ENCODE data around the gene SCN1B.

SCN1B gene

GRCh38 chr19:35017507-35017906 is 12.8 kb upstream of the SCN1B start:
- H3K4me3 ChIP-seq (ENCODE audit: low read length in 2 of 2) = no peak overlapping the region
- H3K9me3 ChIP-seq (ENCODE audit: control insufficient read depth in 2 of 2, low read length in 2 of 2) = no peaks in the 10 kb centered on the region
- no peaks in the 10 kb centered on the region for H3K27me3 ChIP-seq (ENCODE audit: control insufficient read depth in 2 of 2, insufficient read depth in 2 of 2, low read length in 2 of 2)
- H3K4me1 ChIP-seq (ENCODE audit: control insufficient read depth in 2 of 2, insufficient read depth in 2 of 2, low read length in 2 of 2) = peaks cover 7 to 9% of the 10 kb centered on the region in 2 donors
- H3K27ac ChIP-seq (ENCODE audit: low read depth in 2 of 2, low read length in 2 of 2) = no peak overlapping the region
- peaks cover 39 to 56% of the 10 kb centered on the region in 2 donors for H3K36me3 ChIP-seq (ENCODE audit: control insufficient read depth in 2 of 2, insufficient read depth in 2 of 2, low read length in 2 of 2)
- no peak overlapping the region for H3K9ac ChIP-seq (ENCODE audit: low read depth in 1 of 2, low read length in 2 of 2)

DNA sequence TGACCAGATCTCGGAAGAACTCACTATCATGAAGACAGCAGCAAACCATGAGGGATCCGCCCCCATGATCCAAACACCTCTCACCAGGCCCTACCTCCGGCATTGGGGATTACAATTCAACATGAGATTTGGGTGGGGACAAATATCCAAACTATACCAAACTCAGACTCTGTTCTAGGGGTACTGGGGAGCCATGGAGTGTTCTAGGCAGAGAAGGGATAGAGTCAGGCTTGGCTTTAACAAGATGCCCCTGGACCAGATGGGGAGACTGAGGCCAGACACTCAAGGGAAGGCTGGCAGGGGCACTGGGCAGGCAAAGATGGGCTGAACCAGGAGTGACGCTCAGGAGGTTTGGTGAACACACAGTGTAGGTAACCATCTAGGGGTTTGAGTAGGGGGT is 11.9 kb upstream of the SCN1B start:
- no peaks in the 10 kb centered on the region for H3K9me3 ChIP-seq (ENCODE audit: control insufficient read depth in 2 of 2, low read length in 2 of 2)
- peaks cover 39 to 61% of the 10 kb centered on the region in 2 donors for H3K36me3 ChIP-seq (ENCODE audit: control insufficient read depth in 2 of 2, insufficient read depth in 2 of 2, low read length in 2 of 2)
- no peaks in the 10 kb centered on the region for H3K27me3 ChIP-seq (ENCODE audit: control insufficient read depth in 2 of 2, insufficient read depth in 2 of 2, low read length in 2 of 2)
- no peak overlapping the region for H3K27ac ChIP-seq (ENCODE audit: low read depth in 2 of 2, low read length in 2 of 2)
- no peak overlapping the region for H3K9ac ChIP-seq (ENCODE audit: low read depth in 1 of 2, low read length in 2 of 2)
- H3K4me3 ChIP-seq (ENCODE audit: low read length in 2 of 2) = no peak overlapping the region
- peaks cover 0 to 4% of the 10 kb centered on the region in 2 donors for H3K4me1 ChIP-seq (ENCODE audit: control insufficient read depth in 2 of 2, insufficient read depth in 2 of 2, low read length in 2 of 2)

DNA sequence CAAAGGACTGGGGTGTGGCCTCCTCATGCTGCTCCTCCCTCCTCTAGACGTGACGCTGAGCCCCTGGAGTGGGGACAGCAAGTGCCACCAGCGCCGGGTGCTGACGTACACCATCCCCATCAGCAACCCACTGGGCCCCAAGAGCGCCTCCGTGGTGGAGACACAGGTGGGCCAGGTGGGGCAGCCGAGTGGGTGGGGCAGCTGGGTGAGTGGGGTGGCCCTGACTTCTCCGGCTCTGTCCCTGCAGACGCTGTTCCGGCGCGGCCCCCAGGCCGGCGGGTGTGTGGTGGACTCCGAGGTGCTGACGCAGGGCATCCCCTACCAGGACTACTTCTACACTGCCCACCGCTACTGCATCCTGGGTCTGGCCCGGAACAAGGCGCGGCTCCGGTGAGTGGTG is 11.1 kb upstream of the SCN1B start:
- Histone ChIP-seq H3K9me3 (ENCODE audit: control insufficient read depth in 2 of 2, low read length in 2 of 2) (no peaks in the 10 kb centered on the region), H3K36me3 (ENCODE audit: control insufficient read depth in 2 of 2, insufficient read depth in 2 of 2, low read length in 2 of 2) (peaks cover 44 to 68% of the 10 kb centered on the region in 2 donors)

DNA sequence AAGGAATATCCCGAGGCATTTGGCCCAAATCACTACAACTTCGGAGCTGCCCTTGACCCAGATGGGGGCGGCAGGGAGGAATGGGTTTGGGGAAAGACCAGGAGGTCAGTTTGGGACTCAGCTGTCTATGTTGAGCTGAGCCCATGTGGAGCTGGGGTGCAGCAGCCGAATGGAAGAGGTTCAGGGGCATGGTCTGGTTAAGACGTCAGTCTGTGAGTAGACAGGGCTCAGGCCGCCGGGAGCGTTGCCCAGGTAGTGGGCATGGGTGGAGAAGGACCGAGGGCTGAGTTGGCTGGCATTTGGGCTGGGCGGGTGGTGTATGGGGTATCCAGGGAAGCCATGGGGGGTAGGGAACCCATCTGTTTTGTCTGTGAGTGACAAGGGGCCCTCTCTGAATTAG is 9.3 kb upstream of the SCN1B start:
- Histone ChIP-seq H3K9ac (ENCODE audit: low read depth in 1 of 2, low read length in 2 of 2) (no peak overlapping the region), H3K27ac (ENCODE audit: low read depth in 2 of 2, low read length in 2 of 2) (no peak overlapping the region), H3K27me3 (ENCODE audit: control insufficient read depth in 2 of 2, insufficient read depth in 2 of 2, low read length in 2 of 2) (no peaks in the 10 kb centered on the region), H3K4me1 (ENCODE audit: control insufficient read depth in 2 of 2, insufficient read depth in 2 of 2, low read length in 2 of 2) (no peaks in the 10 kb centered on the region), H3K4me3 (ENCODE audit: low read length in 2 of 2) (no peak overlapping the region), H3K9me3 (ENCODE audit: control insufficient read depth in 2 of 2, low read length in 2 of 2) (no peaks in the 10 kb centered on the region), H3K36me3 (ENCODE audit: control insufficient read depth in 2 of 2, insufficient read depth in 2 of 2, low read length in 2 of 2) (peaks cover 44 to 68% of the 10 kb centered on the region in 2 donors)

More for the DNA sequence above, 11.1 kb upstream of the SCN1B start:
- Histone ChIP-seq H3K27ac (ENCODE audit: low read depth in 2 of 2, low read length in 2 of 2) (no peak overlapping the region), H3K4me3 (ENCODE audit: low read length in 2 of 2) (no peak overlapping the region), H3K9ac (ENCODE audit: low read depth in 1 of 2, low read length in 2 of 2) (no peak overlapping the region), H3K27me3 (ENCODE audit: control insufficient read depth in 2 of 2, insufficient read depth in 2 of 2, low read length in 2 of 2) (no peaks in the 10 kb centered on the region), H3K4me1 (ENCODE audit: control insufficient read depth in 2 of 2, insufficient read depth in 2 of 2, low read length in 2 of 2) (no peaks in the 10 kb centered on the region)

DNA sequence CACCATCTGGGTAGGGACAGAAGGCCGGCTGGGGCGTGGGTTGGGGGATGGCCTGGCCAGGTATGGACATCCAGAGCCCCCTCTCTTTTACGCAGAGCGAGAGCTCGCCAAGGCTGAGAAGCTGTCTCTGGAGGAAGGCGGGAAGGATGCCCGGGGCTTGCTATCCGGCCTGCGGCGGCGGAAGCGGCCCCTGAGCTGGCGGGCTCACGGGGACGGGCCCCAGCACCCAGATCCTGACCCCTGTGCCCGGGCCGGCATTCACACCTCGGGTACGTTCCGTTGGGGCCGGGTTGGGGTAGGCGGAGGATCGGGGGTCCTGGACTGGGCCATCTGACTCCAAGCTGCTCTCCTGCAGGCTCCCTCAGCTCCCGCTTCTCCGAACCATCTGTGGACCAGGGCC is 8.7 kb upstream of the SCN1B start:
- Histone ChIP-seq H3K9ac (ENCODE audit: low read depth in 1 of 2, low read length in 2 of 2) (no peak overlapping the region), H3K9me3 (ENCODE audit: control insufficient read depth in 2 of 2, low read length in 2 of 2) (no peaks in the 10 kb centered on the region), H3K4me3 (ENCODE audit: low read length in 2 of 2) (no peak overlapping the region), H3K36me3 (ENCODE audit: control insufficient read depth in 2 of 2, insufficient read depth in 2 of 2, low read length in 2 of 2) (peaks cover 46 to 71% of the 10 kb centered on the region in 2 donors), H3K27ac (ENCODE audit: low read depth in 2 of 2, low read length in 2 of 2) (no peak overlapping the region), H3K4me1 (ENCODE audit: control insufficient read depth in 2 of 2, insufficient read depth in 2 of 2, low read length in 2 of 2) (no peaks in the 10 kb centered on the region), H3K27me3 (ENCODE audit: control insufficient read depth in 2 of 2, insufficient read depth in 2 of 2, low read length in 2 of 2) (no peaks in the 10 kb centered on the region)

DNA sequence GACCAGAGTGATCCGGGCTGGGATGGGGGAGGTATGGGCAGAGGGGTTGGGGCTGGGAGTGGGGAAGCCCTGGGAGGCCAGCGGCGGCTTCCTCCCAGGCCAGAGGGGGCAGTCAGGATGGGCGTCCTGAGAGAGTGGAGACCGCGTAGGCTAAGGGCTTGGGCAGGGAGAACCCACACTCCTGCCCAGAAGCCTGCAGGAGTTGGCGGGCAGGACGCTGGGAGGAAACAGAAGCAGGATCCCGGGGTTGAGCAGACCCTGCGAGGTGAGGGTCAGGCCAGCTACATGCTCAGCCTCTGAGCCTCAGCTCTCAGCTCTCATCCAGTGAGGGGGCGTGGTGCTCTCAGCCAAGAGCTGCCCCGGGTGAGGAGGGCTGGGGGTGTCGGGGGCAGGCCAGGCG is 7.8 kb upstream of the SCN1B start:
- no peak overlapping the region for H3K27ac ChIP-seq (ENCODE audit: low read depth in 2 of 2, low read length in 2 of 2)
- no peaks in the 10 kb centered on the region for H3K9me3 ChIP-seq (ENCODE audit: control insufficient read depth in 2 of 2, low read length in 2 of 2)
- H3K4me1 ChIP-seq (ENCODE audit: control insufficient read depth in 2 of 2, insufficient read depth in 2 of 2, low read length in 2 of 2) = no peaks in the 10 kb centered on the region
- peaks cover 47 to 71% of the 10 kb centered on the region in 2 donors for H3K36me3 ChIP-seq (ENCODE audit: control insufficient read depth in 2 of 2, insufficient read depth in 2 of 2, low read length in 2 of 2)
- H3K27me3 ChIP-seq (ENCODE audit: control insufficient read depth in 2 of 2, insufficient read depth in 2 of 2, low read length in 2 of 2) = no peaks in the 10 kb centered on the region
- no peak overlapping the region for H3K4me3 ChIP-seq (ENCODE audit: low read length in 2 of 2)
- no peak overlapping the region for H3K9ac ChIP-seq (ENCODE audit: low read depth in 1 of 2, low read length in 2 of 2)

DNA sequence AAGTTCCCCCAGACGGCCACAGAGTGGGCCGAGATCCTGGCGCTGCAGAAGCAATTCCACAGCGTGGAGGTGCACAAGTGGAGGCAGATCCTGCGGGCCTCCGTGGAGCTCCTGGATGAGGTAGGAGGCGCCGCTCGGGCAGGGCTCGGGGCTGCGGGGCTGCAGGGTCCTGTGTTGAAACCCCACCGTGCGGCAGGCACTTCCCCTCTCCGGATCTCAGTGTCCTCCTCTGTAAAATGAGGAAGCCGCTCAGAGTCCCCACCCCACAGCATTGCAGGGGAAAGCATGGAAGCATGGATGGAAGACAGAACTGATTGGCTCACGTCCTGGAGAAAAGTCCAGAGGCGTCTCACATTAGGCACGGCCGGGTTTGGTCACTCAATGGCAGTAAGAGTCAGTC is 6.8 kb upstream of the SCN1B start:
- Histone ChIP-seq H3K4me1 (ENCODE audit: control insufficient read depth in 2 of 2, insufficient read depth in 2 of 2, low read length in 2 of 2) (no peaks in the 10 kb centered on the region), H3K27me3 (ENCODE audit: control insufficient read depth in 2 of 2, insufficient read depth in 2 of 2, low read length in 2 of 2) (no peaks in the 10 kb centered on the region), H3K9ac (ENCODE audit: low read depth in 1 of 2, low read length in 2 of 2) (no peak overlapping the region), H3K27ac (ENCODE audit: low read depth in 2 of 2, low read length in 2 of 2) (no peak overlapping the region), H3K36me3 (ENCODE audit: control insufficient read depth in 2 of 2, insufficient read depth in 2 of 2, low read length in 2 of 2) (peaks cover 47 to 65% of the 10 kb centered on the region in 2 donors), H3K9me3 (ENCODE audit: control insufficient read depth in 2 of 2, low read length in 2 of 2) (no peaks in the 10 kb centered on the region), H3K4me3 (ENCODE audit: low read length in 2 of 2) (no peak overlapping the region)

DNA sequence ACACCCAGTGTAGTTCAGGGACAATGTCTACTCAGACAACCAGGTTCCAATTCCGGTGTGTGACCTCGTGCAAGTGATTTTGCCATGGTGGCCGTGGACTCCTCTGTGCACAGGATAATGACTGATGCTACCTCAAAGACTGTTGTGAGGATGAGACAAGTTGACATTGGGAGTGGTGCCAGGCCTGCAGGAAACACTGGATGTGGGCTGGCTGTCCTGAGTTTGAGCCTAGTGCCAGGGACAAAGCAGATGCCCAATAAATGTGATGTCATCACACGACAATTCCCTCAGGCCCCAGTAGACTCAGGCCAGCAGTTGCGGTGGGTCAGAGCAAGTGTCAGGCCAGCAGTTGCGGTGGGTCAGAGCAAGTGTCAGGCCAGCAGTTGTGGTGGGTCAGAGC is 6.2 kb upstream of the SCN1B start:
- Histone ChIP-seq H3K4me3 (ENCODE audit: low read length in 2 of 2) (no peak overlapping the region), H3K27ac (ENCODE audit: low read depth in 2 of 2, low read length in 2 of 2) (no peak overlapping the region), H3K4me1 (ENCODE audit: control insufficient read depth in 2 of 2, insufficient read depth in 2 of 2, low read length in 2 of 2) (no peaks in the 10 kb centered on the region), H3K9me3 (ENCODE audit: control insufficient read depth in 2 of 2, low read length in 2 of 2) (no peaks in the 10 kb centered on the region), H3K27me3 (ENCODE audit: control insufficient read depth in 2 of 2, insufficient read depth in 2 of 2, low read length in 2 of 2) (no peaks in the 10 kb centered on the region), H3K9ac (ENCODE audit: low read depth in 1 of 2, low read length in 2 of 2) (no peak overlapping the region), H3K36me3 (ENCODE audit: control insufficient read depth in 2 of 2, insufficient read depth in 2 of 2, low read length in 2 of 2) (peaks cover 40 to 59% of the 10 kb centered on the region in 2 donors)

- H3K9me3 ChIP-seq (ENCODE audit: control insufficient read depth in 2 of 2, low read length in 2 of 2) = no peaks in the 10 kb centered on the region
- peaks cover 26 to 41% of the 10 kb centered on the region in 2 donors for H3K36me3 ChIP-seq (ENCODE audit: control insufficient read depth in 2 of 2, insufficient read depth in 2 of 2, low read length in 2 of 2)
- peaks cover 0 to 3% of the 10 kb centered on the region in 2 donors for H3K27me3 ChIP-seq (ENCODE audit: control insufficient read depth in 2 of 2, insufficient read depth in 2 of 2, low read length in 2 of 2)
- H3K9ac ChIP-seq (ENCODE audit: low read depth in 1 of 2, low read length in 2 of 2) = no peak overlapping the region
- H3K4me1 ChIP-seq (ENCODE audit: control insufficient read depth in 2 of 2, insufficient read depth in 2 of 2, low read length in 2 of 2) = no peaks in the 10 kb centered on the region
- H3K27ac ChIP-seq (ENCODE audit: low read depth in 2 of 2, low read length in 2 of 2) = no peak overlapping the region
- no peak overlapping the region for H3K4me3 ChIP-seq (ENCODE audit: low read length in 2 of 2)
These were observed 4.3 kb upstream of the SCN1B start for GRCh38 chr19:35025969-35026368.

GRCh38 chr19:35026418-35026817 is 3.9 kb upstream of the SCN1B start:
- Histone ChIP-seq H3K4me1 (ENCODE audit: control insufficient read depth in 2 of 2, insufficient read depth in 2 of 2, low read length in 2 of 2) (no peaks in the 10 kb centered on the region), H3K27me3 (ENCODE audit: control insufficient read depth in 2 of 2, insufficient read depth in 2 of 2, low read length in 2 of 2) (peaks cover 0 to 3% of the 10 kb centered on the region in 2 donors), H3K9me3 (ENCODE audit: control insufficient read depth in 2 of 2, low read length in 2 of 2) (no peaks in the 10 kb centered on the region), H3K36me3 (ENCODE audit: control insufficient read depth in 2 of 2, insufficient read depth in 2 of 2, low read length in 2 of 2) (peaks cover 22 to 37% of the 10 kb centered on the region in 2 donors), H3K9ac (ENCODE audit: low read depth in 1 of 2, low read length in 2 of 2) (no peak overlapping the region), H3K27ac (ENCODE audit: low read depth in 2 of 2, low read length in 2 of 2) (no peak overlapping the region), H3K4me3 (ENCODE audit: low read length in 2 of 2) (no peak overlapping the region)

DNA sequence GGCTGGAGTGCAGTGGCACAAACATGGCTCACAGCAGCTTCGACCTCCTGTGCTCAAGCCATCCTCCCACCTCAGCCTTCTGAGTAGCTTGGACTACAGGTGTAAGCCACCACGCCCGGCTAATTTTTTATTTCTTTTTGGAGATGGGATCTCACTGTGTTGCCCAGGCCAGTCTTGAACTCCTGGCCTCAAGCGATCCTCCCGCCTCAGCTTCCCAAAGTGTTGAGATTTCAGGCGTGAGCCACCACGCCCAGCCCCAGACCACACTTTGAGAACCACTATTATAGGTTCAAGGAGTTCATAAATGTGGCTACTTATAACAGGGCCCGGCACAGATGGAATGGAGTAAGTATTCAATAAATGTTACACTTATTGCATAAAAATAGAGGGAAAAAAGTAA is 3.3 kb upstream of the SCN1B start:
- no peaks in the 10 kb centered on the region for H3K4me1 ChIP-seq (ENCODE audit: control insufficient read depth in 2 of 2, insufficient read depth in 2 of 2, low read length in 2 of 2)
- no peak overlapping the region for H3K4me3 ChIP-seq (ENCODE audit: low read length in 2 of 2)
- H3K27me3 ChIP-seq (ENCODE audit: control insufficient read depth in 2 of 2, insufficient read depth in 2 of 2, low read length in 2 of 2) = peaks cover 3% of the 10 kb centered on the region in 2 donors
- H3K36me3 ChIP-seq (ENCODE audit: control insufficient read depth in 2 of 2, insufficient read depth in 2 of 2, low read length in 2 of 2) = peaks cover 19 to 34% of the 10 kb centered on the region in 2 donors
- no peaks in the 10 kb centered on the region for H3K9me3 ChIP-seq (ENCODE audit: control insufficient read depth in 2 of 2, low read length in 2 of 2)
- H3K27ac ChIP-seq (ENCODE audit: low read depth in 2 of 2, low read length in 2 of 2) = no peak overlapping the region
- H3K9ac ChIP-seq (ENCODE audit: low read depth in 1 of 2, low read length in 2 of 2) = no peak overlapping the region

Measured in mucosa of rectum (tissue), 2 donors.